NT2/D1 (cell line): Measurements from ENCODE around the gene GNAL.

ENCODE experiments used
- DNase-seq: peaks from one replicate; pipeline ENCODE4 v3.0.0-alpha.2; 2011; ENCODE audit warnings: low read depth, low spot score
- H3K27me3 ChIP-seq: 2 replicates; pipeline ENCODE4 v1.6.0; 2011; ENCODE audit warnings: mild to moderate bottlenecking; ENCODE audit not compliant: insufficient read length, insufficient read depth
- H3K36me3 ChIP-seq: 2 replicates; pipeline ENCODE4 v1.6.1; 2011; ENCODE audit warnings: mild to moderate bottlenecking, low read length, mixed read lengths; ENCODE audit not compliant: insufficient read depth, insufficient read length
- H3K4me1 ChIP-seq: 2 replicates; pipeline ENCODE4 v1.5.1; 2011; ENCODE audit not compliant: insufficient read depth, insufficient read length
- H3K4me3 ChIP-seq: 2 replicates; pipeline ENCODE4 v1.5.1; 2011; ENCODE audit warnings: low read depth; ENCODE audit not compliant: insufficient read length
- H3K9ac ChIP-seq: 2 replicates; pipeline ENCODE4 v1.6.0; 2011; ENCODE audit warnings: low read depth; ENCODE audit not compliant: insufficient read length
- H3K9me3 ChIP-seq: 2 replicates; pipeline ENCODE4 v1.5.1; 2011; ENCODE audit warnings: mild to moderate bottlenecking, low read length; ENCODE audit not compliant: insufficient read depth
- SUZ12 ChIP-seq: IDR thresholded peaks from 2 replicates; pipeline ENCODE4 v1.6.1; 2011; ENCODE audit not compliant: insufficient read length, insufficient read depth; ENCODE audit errors: extremely low read depth
- YY1 ChIP-seq: IDR thresholded peaks from 2 replicates; pipeline ENCODE4 v1.6.1; 2011; ENCODE audit not compliant: insufficient read length, insufficient read depth
- ZNF274 ChIP-seq: IDR thresholded peaks from 2 replicates; pipeline ENCODE4 v1.6.1; 2011; ENCODE audit warnings: mild to moderate bottlenecking, low read depth, low read length

Gene GNAL

GRCh38 chr18:11866329-11866728 is 177.3 kb downstream of the GNAL start:
- TF ChIP-seq ZNF274 (no peak), YY1 (no peak), SUZ12 (no peak)
- Histone ChIP-seq H3K9ac (no peak overlapping the region), H3K27me3 (no peaks in the 10 kb centered on the region), H3K4me1 (no peaks in the 10 kb centered on the region), H3K36me3 (peaks cover 6% of the 10 kb centered on the region), H3K4me3 (no peak overlapping the region), H3K9me3 (no peaks in the 10 kb centered on the region)
- DNase-seq, result no peak

GRCh38 chr18:11866764-11867163 is 177.7 kb downstream of the GNAL start:
- TF ChIP-seq YY1, result no peak
- TF ChIP-seq ZNF274, result no peak
- H3K36me3 ChIP-seq, result peaks cover 6% of the 10 kb centered on the region
- no peaks in the 10 kb centered on the region for H3K9me3 ChIP-seq
- H3K9ac ChIP-seq, result no peak overlapping the region
- H3K4me1 ChIP-seq, result no peaks in the 10 kb centered on the region
- no peak for DNase-seq
- H3K4me3 ChIP-seq, result no peak overlapping the region
- H3K27me3 ChIP-seq, result no peaks in the 10 kb centered on the region

DNA sequence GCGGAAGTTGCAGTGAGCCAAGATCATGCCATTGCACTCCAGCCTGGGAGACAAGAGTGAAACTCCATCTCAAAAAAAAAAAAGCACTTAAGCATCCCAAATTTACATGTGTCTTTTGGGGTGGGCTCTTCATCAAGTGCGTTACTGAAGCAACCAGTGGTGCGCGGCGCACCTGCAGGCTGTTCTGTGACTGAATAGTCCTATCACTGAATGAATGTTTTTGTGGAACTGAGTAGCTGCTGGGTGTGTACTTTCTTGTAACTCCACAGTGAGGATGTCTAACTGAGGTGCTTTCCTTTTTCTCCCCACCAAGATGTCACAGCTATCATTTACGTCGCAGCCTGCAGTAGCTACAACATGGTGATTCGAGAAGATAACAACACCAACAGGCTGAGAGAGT is 179.2 kb downstream of the GNAL start:
- no peaks in the 10 kb centered on the region for H3K4me1 ChIP-seq
- no peak for DNase-seq
- no peak overlapping the region for H3K4me3 ChIP-seq
- no peak for TF ChIP-seq ZNF274
- TF ChIP-seq SUZ12, result no peak
- TF ChIP-seq YY1, result no peak
- no peak overlapping the region for H3K9ac ChIP-seq
- peaks cover 10% of the 10 kb centered on the region for H3K36me3 ChIP-seq
- no peaks in the 10 kb centered on the region for H3K27me3 ChIP-seq
- no peaks in the 10 kb centered on the region for H3K9me3 ChIP-seq

DNA sequence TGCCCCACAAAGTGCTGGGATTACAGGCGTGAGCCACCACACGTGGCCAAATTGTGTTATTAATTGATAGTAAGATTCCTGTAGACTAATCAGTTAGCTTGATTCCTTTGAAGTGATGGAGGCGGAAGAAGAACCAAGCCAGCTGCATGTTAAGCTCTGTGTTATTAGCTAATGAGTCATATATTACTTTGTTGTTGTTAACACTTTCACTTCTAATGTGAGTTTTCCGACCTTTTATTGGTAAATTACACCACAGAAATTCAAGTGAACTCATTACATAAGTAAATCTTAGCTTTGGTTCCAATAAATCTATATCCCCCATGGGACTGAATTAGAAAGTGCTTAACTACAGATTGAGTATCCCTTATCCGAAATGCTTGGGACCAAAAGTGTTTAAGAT is 182.4 kb downstream of the GNAL start:
- Histone ChIP-seq H3K27me3 (no peaks in the 10 kb centered on the region), H3K9ac (no peak overlapping the region), H3K9me3 (peaks cover 6% of the 10 kb centered on the region; the same call in 1 of the 2 replicates), H3K4me1 (no peaks in the 10 kb centered on the region), H3K4me3 (no peak overlapping the region), H3K36me3 (peaks cover 15% of the 10 kb centered on the region)
- TF ChIP-seq YY1 (no peak), SUZ12 (no peak), ZNF274 (no peak)
- no peak for DNase-seq

DNA sequence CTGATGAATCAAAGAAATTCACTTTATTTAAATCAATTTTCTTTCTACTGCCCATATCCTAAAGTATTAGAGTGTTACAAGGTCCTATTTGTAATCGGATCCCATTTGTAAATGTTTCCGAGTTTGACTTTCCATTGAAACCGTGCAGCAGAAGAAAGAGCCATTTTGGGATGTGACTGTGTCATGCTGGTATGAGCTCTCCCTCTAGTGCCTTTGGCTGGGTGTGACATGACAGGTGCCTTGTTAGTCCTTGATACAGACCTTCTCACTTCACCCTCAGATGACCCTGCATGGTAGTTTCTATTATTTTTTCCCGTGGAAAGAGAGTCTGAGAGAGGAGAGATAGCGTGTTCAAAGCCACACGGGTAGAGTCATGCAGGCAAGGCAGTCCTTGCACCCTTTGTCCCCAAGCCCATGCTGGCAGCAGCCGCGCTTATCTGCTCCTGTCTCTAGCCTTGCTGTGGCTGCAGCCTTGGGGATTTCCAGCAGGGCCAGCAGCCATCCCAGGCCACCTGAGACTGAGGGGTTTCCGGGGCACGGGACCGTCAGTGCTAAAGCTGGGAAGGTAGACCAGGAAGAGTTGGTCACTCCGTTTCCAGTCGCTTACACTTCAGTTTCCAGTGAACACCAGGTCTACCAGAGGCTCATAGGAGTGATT is 183.5 kb downstream of the GNAL start:
- Histone ChIP-seq H3K4me1 (no peaks in the 10 kb centered on the region), H3K4me3 (no peak overlapping the region), H3K9me3 (peaks cover 6% of the 10 kb centered on the region; the same call in 1 of the 2 replicates), H3K9ac (no peak overlapping the region), H3K36me3 (peaks cover 12% of the 10 kb centered on the region), H3K27me3 (no peaks in the 10 kb centered on the region)
- TF ChIP-seq ZNF274 (no peak), SUZ12 (no peak), YY1 (no peak)
- DNase-seq, result no peak

DNA sequence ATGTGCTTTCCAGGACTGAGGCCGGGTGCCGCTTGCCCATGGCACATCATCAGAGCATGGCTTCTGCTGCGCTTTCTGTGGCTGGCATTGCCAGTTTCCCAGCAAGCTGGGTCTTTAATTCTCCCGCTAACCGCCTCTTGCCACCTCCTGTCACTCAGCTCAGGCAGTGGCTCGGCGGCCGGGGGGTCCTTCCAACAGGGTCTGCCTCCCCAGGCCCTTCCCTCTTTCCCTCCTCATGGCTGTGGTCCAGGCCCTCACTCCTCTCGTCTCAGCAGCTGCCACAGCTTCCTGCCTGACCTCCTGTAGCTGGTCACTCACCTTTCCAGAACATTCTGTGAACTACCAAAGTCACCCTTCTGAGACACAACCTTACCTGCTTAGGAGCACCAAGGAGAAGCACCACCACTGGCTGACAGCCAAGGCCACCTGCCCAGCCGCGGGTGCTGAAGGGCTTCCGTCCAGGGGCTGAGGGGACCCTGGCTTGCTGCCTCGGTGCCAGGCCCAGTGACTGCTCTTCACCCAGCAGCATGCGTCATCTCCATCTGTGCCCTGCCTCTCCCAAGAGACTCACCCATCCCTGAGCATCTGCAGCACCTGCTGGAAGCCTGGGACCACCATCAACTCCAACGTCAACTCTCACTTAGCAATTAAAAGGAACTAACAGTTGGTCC is 184.7 kb downstream of the GNAL start:
- TF ChIP-seq ZNF274, result no peak
- TF ChIP-seq YY1, result no peak
- TF ChIP-seq SUZ12, result no peak
- H3K9me3 ChIP-seq, result peaks cover 6% of the 10 kb centered on the region; the same call in 1 of the 2 replicates
- no peaks in the 10 kb centered on the region for H3K27me3 ChIP-seq
- no peak overlapping the region for H3K9ac ChIP-seq
- no peak for DNase-seq
- no peak overlapping the region for H3K4me3 ChIP-seq
- H3K4me1 ChIP-seq, result no peaks in the 10 kb centered on the region
- peaks cover 9% of the 10 kb centered on the region for H3K36me3 ChIP-seq

GRCh38 chr18:11874676-11875075 is 185.6 kb downstream of the GNAL start:
- peaks cover 8% of the 10 kb centered on the region for H3K36me3 ChIP-seq
- TF ChIP-seq YY1 (no peak), ZNF274 (no peak), SUZ12 (no peak)
- no peaks in the 10 kb centered on the region for H3K27me3 ChIP-seq
- peaks cover 6% of the 10 kb centered on the region; the same call in 1 of the 2 replicates for H3K9me3 ChIP-seq
- H3K4me1 ChIP-seq, result no peaks in the 10 kb centered on the region
- no peak for DNase-seq
- no peak overlapping the region for H3K9ac ChIP-seq
- no peak overlapping the region for H3K4me3 ChIP-seq
